DND-41 (cell line): ENCODE data around the gene GLYATL2.

Source experiments
- ATAC-seq: fragments of 200-7000 bp; cut with Tn5 transposase; 3 replicates; pipeline ENCODE4 v1.9.1; 2021; ENCODE audit warnings: low read depth; ENCODE audit not compliant: insufficient read depth
- DNase-seq: peaks from one replicate; pipeline ENCODE4 v3.0.0-alpha.2; 2020
- H2AFZ ChIP-seq: 2 replicates; pipeline ENCODE4 v1.6.0; 2012; ENCODE audit warnings: low read depth, low read length
- H3K27ac ChIP-seq: 2 replicates; pipeline ENCODE4 v1.5.1; 2012; ENCODE audit warnings: low read length, inconsistent platforms
- H3K27me3 ChIP-seq: fragments of 200-600 bp; sonication (generic); 2 replicates; pipeline ENCODE4 v1.6.0; 2012; ENCODE audit warnings: low read length, mild to moderate bottlenecking, inconsistent platforms; ENCODE audit not compliant: insufficient read depth, poor library complexity
- H3K36me3 ChIP-seq: 2 replicates; pipeline ENCODE4 v1.5.1; 2012; ENCODE audit warnings: low read length, inconsistent platforms; ENCODE audit not compliant: insufficient read depth
- H3K4me1 ChIP-seq: 2 replicates; pipeline ENCODE4 v1.5.1; 2012; ENCODE audit warnings: mild to moderate bottlenecking, low read length; ENCODE audit not compliant: insufficient read depth
- H3K4me2 ChIP-seq: 2 replicates; pipeline ENCODE4 v1.6.0; 2012; ENCODE audit warnings: mild to moderate bottlenecking, moderate library complexity, low read length, inconsistent platforms; ENCODE audit not compliant: insufficient read depth
- H3K4me3 ChIP-seq, 2 experiments: fragments of 200-600 bp in 1 of 2; shearing (Covaris generic) in 1 of 2; 2 replicates each; pipeline ENCODE4 v1.5.1; 2012 to 2016; ENCODE audit warnings: inconsistent platforms in 2 of 2, low read length in 2 of 2, mild to moderate bottlenecking in 2 of 2, low read depth in 1 of 2, moderate library complexity in 1 of 2
- H3K79me2 ChIP-seq: 2 replicates; pipeline ENCODE4 v1.6.0; 2012; ENCODE audit warnings: low read length, inconsistent platforms; ENCODE audit not compliant: insufficient read depth
- H3K9ac ChIP-seq: 2 replicates; pipeline ENCODE4 v1.6.0; 2012; ENCODE audit warnings: low read depth, mild to moderate bottlenecking, inconsistent platforms, low read length, moderate library complexity
- H3K9me3 ChIP-seq: 2 replicates; pipeline ENCODE4 v1.5.1; 2012; ENCODE audit warnings: low read length, moderate library complexity, mild to moderate bottlenecking, inconsistent platforms; ENCODE audit not compliant: insufficient read depth, severe bottlenecking
- H4K20me1 ChIP-seq: 2 replicates; pipeline ENCODE4 v1.6.0; 2012; ENCODE audit warnings: low read length; ENCODE audit not compliant: insufficient read depth
- EZH2 ChIP-seq: IDR thresholded peaks from 3 replicates; pipeline ENCODE4 v1.6.1; 2012; ENCODE audit warnings: borderline replicate concordance, low read depth, mild to moderate bottlenecking, moderate library complexity, low read length, inconsistent platforms; ENCODE audit not compliant: severe bottlenecking
- TF ChIP-seq, protein P1 (sequence below): IDR thresholded peaks from 2 replicates; pipeline ENCODE4 v1.5.1; 2012; ENCODE audit warnings: borderline replicate concordance, low read length, moderate library complexity, mild to moderate bottlenecking; ENCODE audit not compliant: poor library complexity, severe bottlenecking; ENCODE audit errors: extremely low read depth

GLYATL2 gene

DNA sequence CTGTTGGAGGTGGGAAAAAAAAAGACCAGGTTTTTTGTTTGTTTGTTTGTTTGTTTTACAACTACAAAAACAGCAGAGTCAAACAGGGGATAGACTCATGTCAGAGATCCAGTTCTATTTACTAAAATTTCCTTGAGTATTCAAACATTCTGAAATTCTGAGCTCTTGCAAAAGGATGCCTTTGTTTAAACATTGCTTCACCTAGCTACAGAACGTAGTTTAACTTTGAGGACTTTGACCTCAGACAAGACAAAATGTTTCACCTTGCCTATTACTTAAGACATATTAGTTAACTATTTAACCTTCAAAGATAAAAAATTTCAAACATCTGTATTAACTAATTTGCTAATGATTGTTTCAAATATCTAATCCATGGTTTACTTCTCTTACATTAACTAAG lies 36.1 kb upstream of the GLYATL2 start:
- Histone ChIP-seq H4K20me1 (no peaks in the 10 kb centered on the region), H2AFZ (no peak overlapping the region), H3K4me2 (no peak overlapping the region), H3K4me3 (no peak overlapping the region), H3K9ac (no peak overlapping the region), H3K9me3 (no peaks in the 10 kb centered on the region), H3K36me3 (no peaks in the 10 kb centered on the region), H3K27me3 (no peaks in the 10 kb centered on the region), H3K4me1 (no peaks in the 10 kb centered on the region), H3K27ac (no peak overlapping the region), H3K79me2 (no peaks in the 10 kb centered on the region)
- no peak for ATAC-seq
- DNase-seq = no peak
- no peak for TF ChIP-seq EZH2
- TF ChIP-seq, protein P1, sequence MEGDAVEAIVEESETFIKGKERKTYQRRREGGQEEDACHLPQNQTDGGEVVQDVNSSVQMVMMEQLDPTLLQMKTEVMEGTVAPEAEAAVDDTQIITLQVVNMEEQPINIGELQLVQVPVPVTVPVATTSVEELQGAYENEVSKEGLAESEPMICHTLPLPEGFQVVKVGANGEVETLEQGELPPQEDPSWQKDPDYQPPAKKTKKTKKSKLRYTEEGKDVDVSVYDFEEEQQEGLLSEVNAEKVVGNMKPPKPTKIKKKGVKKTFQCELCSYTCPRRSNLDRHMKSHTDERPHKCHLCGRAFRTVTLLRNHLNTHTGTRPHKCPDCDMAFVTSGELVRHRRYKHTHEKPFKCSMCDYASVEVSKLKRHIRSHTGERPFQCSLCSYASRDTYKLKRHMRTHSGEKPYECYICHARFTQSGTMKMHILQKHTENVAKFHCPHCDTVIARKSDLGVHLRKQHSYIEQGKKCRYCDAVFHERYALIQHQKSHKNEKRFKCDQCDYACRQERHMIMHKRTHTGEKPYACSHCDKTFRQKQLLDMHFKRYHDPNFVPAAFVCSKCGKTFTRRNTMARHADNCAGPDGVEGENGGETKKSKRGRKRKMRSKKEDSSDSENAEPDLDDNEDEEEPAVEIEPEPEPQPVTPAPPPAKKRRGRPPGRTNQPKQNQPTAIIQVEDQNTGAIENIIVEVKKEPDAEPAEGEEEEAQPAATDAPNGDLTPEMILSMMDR = no peak

DNA sequence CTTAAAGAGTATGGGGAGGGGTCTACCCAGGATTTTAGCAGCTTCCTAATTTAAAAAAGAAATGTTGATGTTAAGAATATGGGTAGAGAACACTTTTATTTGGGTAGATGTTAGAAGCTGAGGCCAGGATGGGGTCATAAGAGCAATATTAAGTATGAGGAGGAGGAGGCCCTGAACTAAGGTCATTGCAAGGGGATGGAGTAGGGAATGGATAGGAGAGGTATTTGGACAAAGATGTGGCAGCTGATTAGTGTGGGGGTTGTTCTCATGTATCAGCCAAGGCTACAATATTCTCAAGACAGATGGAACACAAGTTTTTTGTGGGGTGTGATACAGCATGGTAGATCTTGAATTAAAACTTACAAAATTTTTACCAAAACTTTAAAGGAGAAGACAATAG lies 35.7 kb upstream of the GLYATL2 start:
- no peak overlapping the region for H3K4me2 ChIP-seq
- H3K4me3 ChIP-seq = no peak overlapping the region
- DNase-seq (no peak), ATAC-seq (no peak)
- H3K27ac ChIP-seq = no peak overlapping the region
- H3K27me3 ChIP-seq = no peaks in the 10 kb centered on the region
- TF ChIP-seq, protein P1 = no peak
- no peak for TF ChIP-seq EZH2
- H2AFZ ChIP-seq = no peak overlapping the region
- no peaks in the 10 kb centered on the region for H3K79me2 ChIP-seq
- no peaks in the 10 kb centered on the region for H3K4me1 ChIP-seq
- H3K36me3 ChIP-seq = no peaks in the 10 kb centered on the region
- H3K9ac ChIP-seq = no peak overlapping the region
- H3K9me3 ChIP-seq = no peaks in the 10 kb centered on the region
- H4K20me1 ChIP-seq = no peaks in the 10 kb centered on the region

DNA sequence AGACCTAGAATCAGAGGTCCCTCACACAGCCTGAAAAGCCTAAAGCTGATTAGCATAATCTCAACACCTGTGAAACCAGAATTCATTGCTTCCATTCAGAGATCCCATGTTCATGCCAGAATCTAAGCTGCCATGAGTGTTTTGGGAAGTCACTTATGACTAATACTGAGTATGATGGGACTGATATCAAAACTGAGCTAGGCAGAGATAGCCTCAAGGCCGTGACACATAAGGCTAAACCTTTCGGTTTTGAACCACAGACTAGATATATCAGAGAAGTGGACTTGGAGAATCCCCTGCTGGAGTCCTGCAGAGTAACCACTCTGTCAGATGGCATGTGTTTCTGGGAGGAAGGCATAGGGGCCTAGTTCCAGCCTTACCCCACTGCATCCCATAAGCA lies 23.1 kb upstream of the GLYATL2 start:
- no peak for DNase-seq
- ATAC-seq = no peak
- Histone ChIP-seq H3K36me3 (no peaks in the 10 kb centered on the region), H3K9me3 (no peaks in the 10 kb centered on the region), H3K27me3 (no peaks in the 10 kb centered on the region), H3K4me2 (no peak overlapping the region), H4K20me1 (no peaks in the 10 kb centered on the region), H3K27ac (no peak overlapping the region), H3K9ac (no peak overlapping the region), H3K79me2 (no peaks in the 10 kb centered on the region), H3K4me3 (no peak overlapping the region), H2AFZ (no peak overlapping the region), H3K4me1 (no peaks in the 10 kb centered on the region)
- TF ChIP-seq, protein P1 = no peak
- no peak for TF ChIP-seq EZH2

DNA sequence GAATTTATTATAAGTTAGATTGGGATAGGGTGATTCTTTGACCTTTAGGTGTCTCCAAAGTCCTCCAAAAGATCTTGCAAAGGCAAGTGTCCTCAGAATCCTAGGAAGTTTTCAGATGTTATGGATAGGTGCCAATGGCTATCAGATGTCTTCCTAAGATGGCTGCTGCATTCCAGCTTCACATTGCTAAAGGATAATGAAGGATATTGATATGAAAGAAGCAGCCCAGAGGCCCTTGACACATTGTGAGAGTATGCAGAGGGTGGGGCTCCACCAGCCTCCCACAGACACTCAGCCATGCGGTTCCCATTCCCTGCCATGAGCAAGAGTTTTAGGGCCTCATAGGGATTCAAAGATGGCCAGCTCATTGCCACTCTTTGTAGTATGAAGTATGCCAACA lies 22.3 kb upstream of the GLYATL2 start:
- Histone ChIP-seq H3K4me1 (no peaks in the 10 kb centered on the region), H3K27ac (no peak overlapping the region), H2AFZ (no peak overlapping the region), H3K4me2 (no peak overlapping the region), H3K9ac (no peak overlapping the region), H3K36me3 (no peaks in the 10 kb centered on the region), H3K4me3 (no peak overlapping the region), H4K20me1 (no peaks in the 10 kb centered on the region), H3K9me3 (no peaks in the 10 kb centered on the region), H3K27me3 (no peaks in the 10 kb centered on the region), H3K79me2 (no peaks in the 10 kb centered on the region)
- no peak for DNase-seq
- no peak for ATAC-seq
- TF ChIP-seq, protein P1 = no peak
- no peak for TF ChIP-seq EZH2
